H4 (cell line): ENCODE data around the gene NUP93. TPM values are rescaled to one million over a fixed set of nuclear protein-coding genes. Genes with fewer than 3 reads are reported as not detected.
"Not testable (repeated sequence)": the region's sequence is repeated elsewhere in the genome, so short reads cannot be mapped to it uniquely, and the experiment has no call there.

Source experiments
- DNase-seq: peaks from one replicate; pipeline ENCODE4 v3.0.0-alpha.2; 2015; ENCODE audit warnings: low spot score
- total RNA-seq: library from RNA; depleted of rRNA; stranded (reverse); fragments of >200 nt; shearing (Covaris generic); gene quantifications from 2 replicates; pipeline ENCODE4 v1.2.3, GENCODE V29; 2014

The NUP93 gene
- total RNA-seq, 1 experiment from 2014 or later: 89.0 TPM

DNA sequence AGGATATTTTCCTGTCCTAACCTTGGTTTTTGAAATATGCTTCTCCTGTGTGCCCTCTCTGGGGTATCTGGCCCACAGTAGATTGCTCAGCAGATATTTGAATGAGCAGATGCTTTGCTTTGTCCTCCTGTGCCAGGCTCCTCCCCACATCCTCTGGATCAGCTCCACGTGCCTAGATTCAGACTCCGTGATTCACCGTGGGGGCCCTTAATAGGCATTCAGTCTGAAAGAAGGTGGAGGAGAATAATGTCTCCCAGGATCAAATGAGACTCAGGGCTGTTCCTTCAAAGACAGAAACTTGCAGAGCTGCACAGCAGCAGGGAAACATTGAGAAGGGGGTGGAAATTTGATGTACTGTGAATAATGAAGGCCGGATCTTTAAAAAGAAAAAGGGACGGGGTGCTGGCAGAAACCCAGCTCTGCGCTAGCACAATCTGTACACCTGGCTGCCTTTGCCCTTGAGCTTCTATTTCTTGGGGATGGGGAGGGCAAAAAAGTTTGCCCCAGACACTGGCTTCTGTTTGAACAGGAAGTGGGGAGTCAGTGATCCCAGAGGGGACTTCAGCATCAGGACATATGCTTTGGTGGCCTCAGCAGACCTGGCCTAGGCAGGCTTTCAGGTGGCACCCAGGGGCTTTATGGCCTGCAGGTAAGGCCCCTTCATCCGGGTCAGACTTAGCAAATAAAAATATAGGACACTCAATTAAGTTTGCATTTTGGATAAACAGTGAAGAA lies 119.2 kb downstream of the NUP93 start:
- DNase-seq: peak; percentile 45

DNA sequence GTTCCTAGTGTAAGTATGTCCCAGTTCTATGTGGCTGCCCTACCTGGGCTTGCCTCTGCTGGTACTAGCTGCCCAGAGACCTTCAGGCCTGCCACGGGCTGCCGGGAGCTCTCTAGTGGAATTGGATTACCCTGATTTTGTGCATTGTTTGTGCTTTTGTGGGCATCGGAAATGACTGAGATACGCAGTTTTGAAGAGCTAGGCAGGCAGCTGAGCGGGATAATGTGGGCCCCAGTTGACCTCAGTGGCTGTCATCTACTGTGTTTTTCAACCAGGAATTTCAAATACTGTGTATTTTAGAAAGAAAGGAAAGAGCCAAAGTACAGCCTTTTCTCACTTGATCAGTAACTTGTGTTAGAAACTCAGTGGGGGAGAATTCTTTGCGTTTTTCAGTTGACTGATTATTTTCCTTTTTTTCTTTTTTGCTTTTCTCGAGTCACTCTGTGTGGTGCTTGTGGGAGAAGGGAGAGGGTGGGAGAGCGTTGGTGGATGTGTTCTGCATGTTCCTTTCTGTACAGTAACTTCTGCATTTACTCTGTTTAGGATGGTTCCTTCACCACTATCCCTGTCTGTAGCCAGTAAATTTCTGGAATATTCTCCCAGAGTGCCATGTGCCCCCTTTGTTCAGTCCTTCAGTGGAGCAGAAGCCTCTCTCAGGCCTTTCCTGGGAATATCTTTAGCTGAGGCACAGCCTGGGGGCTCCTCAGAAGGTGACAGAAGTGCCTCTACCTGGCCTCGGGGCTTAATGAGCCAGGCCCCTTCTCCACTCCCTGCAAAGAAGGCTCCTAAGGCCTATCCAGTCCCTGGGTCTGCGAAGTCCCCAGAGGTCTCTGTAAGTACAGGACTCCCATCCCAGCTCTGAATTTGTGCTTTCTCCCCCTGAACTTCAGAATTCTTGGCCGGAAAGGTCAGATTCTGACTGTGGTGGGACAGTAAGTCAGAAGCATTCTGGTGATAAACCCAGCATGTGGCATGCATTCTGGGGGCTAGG lies 120.1 kb downstream of the NUP93 start:
- no peak for DNase-seq

DNA sequence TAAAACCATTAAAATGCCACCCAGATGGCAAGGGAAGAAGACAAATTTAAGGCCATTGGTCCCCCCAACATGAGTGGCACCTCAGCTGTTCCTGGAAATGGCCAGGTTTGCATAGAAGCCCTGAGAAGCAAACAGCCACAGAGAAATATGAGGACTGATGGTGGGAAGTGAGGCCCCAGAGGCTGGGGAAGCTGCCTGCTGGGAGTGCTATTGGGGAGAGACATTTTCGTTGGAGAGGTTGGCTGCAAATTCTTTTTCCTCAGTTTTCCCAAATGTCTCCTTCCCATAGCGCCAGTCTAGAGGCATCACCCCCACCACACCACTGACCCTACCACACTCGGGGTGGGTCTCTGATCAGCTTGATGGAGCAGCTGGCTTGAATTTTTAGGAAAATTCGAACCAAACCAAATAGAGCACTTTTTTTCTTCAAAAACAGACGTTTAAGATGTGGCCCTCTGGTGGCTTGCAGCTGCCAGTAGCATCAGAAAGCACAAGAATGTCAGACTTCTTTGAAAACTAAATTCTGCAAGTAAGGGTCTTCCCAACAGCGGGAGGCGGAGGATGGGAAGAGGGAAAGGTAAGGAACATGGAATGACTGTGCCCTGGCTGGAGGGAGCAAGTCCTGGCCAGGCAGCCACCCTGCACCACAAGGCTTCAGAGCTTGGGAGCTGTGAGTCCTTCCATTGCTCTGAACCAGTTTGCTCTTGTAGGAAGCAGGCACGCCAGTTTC lies 121.9 kb downstream of the NUP93 start:
- DNase-seq: no peak

DNA sequence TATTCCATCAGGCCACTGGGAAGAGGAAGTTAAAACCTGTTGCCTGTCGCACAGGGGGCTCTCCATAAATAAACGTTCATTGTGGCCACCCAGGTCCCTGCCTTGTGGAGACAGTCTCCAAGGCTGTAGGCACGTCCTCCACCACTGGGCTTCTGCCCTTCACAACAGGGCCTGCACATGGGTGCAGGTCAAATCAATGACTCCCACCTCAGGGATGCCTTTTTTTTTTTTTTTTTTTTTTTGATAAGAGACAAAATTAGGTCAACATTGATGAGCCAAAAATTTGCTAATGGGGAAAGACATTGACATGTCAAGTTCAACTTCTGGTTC lies 122.4 kb downstream of the NUP93 start:
- DNase-seq: no peak

DNA sequence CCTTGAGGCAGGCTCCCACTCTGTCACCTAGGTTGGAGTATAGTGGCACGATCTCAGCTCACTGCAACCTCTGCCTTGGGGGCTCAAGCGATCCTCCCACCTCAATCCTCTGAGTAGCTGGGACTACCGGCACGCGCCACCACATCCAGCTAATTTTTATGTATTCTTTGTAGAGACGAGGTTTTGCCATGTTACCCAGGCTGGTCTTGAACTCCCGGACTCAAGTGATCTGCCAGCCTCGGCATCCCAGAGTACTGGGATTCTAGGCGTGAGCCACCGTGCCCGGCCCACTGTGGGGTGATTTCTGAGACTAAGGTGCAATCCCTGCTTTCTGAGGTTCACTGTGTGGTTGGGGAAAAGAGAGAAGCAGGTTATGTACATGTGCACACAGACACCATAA lies 123.0 kb downstream of the NUP93 start:
- DNase-seq: no peak

DNA sequence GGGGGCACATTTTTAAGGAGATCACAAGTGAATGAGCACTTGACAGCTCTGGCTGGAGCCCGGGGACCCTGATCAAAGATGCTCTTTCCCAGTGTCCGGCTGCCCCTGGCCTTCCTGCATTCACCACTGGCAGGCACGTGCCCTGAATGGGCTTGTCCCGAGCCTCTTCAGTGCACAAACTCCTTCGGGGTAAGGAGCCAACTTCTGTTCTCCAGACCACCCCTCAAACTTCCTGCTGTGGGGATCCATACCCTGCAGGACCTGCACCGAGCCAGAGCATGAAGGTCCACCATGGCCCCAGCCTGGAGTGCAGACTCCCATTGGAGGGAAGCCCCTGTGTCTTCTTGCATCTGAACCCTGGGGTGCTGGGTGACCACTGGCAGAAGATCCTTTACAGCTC lies 125.3 kb downstream of the NUP93 start:
- DNase-seq: no peak

DNA sequence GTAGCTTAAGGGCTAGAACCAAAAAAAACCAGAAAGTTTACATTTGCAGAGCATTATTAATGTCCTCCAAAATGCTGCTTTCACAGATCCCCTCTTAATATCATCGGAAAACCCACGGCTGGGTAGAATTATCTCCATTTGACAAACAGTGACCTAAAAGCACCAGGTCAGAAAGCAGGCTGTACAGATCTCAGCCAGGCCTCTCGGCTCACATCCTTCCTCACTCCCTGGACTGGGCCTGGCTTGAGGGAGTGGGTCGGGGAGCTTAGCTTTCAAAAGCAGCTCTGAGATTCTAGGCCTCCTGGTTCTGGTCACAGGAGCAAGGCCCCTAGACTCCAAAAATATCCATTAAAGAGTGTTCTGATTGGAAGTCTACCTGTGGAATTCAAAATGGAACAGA lies 126.0 kb downstream of the NUP93 start:
- no peak for DNase-seq

DNA sequence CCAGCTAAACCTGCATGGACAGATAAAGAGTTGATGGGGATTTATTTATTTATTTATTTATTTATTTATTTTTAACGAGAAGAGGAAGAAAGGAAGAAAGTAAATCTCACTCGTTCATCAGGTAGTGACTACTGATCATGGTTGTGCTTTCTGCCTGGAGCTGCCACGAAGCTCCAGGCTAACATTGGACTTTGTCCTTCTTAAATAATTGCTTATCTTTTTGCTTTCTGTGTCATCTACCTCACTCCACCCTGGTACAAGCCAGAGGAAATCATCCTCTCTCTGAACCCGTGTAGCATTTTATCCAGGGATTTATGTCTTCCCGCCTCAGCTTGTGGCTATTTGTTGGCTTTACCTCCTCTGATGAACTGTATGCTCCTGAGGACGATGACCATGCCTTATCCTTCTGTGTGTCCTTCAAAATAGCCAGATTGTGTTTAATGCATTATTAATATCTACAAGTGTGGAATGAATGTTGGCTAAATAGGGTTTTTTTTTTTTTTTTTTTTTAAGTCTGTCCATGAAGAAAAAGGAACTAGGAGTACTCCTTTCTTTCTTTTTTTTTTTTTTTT lies 127.0 kb downstream of the NUP93 start:
- no peak for DNase-seq

DNA sequence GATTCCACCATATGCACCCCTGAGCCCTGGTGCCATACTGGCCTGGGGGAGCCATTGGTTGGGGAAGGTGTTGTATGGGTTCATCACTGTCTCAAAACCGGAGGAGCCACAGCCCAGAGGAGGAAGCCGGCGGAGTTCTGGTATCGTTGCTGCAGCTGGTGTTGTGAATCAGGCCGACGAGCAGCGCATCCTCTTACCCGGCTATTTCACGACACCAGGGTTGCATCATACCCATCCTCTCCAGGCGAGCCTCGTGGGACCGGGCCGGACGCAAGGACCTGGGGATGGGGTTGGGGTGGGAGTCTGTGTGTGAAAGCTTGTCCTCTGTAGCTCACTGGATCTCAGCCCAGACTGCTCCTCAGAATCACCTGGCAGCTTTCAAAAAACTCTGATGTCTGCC lies 128.4 kb downstream of the NUP93 start:
- no peak for DNase-seq

DNA sequence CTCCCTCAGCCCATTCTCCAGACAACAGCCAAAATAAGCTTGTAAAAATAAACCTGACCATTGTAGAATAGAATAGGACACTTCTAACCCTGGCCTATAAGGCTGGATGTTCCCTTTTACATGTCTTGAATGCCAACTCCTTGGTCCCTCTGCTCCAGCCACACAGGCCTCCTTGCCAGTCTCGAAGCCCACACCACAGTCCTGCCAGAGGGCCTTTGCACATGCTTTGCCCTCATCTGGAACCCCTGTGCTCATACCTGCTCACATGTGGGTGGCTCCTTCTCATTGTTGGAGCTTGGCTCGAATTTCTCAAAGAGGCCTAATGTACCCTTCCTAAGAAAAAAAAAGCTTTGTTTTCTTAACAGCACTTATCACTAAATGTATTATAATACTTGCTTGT lies 129.7 kb downstream of the NUP93 start:
- no peak for DNase-seq

DNA sequence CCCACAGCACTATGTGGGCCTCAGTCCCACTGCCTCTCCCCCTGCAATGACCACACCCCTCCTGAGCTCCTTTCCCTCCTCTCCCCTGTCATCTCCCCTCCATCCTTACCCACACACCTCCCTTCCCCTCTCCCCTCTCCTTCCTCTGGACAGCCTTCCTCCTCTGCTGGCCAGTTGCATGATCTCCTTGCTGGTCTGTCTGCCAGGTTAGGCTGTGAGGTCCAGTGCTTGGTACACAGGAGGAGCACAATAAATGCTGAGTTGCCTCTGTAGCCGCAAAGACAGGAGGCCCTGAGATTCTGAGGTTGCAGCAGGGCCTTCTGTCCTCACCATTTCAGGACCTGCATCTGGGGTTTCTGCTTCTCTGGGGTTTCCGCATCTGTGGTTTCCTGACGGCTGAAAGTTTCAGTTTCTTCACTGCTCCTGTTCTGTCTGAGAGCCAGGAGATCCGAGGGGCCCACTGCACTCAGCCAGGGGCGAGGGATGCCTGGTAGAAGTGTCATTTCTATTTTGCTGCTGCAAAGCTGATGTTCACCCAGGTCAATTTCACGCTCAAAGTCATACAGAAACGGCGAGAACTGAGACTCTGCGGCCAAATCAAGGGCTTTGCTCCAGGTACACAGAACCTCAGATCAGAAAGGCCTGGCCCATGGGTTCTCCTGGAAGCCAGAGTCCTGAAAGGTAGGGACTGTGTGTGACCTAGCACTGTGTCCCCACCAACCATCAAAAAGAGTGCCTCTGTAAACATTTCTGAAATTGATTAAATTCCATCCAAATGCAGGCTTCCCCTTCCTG lies 130.5 kb downstream of the NUP93 start:
- DNase-seq: peak; percentile 25

DNA sequence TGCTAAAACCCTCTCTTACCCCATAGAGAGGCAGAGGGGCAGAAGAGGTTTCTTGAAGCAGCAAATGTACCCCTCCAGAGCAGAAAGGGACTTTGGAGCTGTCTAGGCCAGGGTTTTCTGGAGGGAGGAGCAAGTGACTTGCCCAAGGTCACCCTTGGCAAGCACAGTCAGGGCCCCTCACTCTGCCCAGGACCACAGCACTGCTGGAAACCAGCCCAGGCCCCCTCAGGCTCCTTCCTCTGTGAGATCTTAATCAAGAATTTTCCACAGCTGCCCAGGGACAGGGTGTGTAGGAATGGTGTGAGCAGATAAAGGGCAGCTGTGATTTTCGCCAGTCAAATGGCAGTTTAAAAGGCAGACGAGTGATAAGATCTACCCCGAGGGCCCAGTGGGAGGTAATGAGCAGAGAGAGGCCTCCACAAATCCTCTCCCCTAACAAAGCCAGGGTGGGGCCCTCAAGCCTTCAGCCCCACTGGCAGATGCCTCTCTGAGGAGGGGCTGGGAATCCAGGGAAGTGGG lies 131.2 kb downstream of the NUP93 start:
- DNase-seq: peak; percentile 55

DNA sequence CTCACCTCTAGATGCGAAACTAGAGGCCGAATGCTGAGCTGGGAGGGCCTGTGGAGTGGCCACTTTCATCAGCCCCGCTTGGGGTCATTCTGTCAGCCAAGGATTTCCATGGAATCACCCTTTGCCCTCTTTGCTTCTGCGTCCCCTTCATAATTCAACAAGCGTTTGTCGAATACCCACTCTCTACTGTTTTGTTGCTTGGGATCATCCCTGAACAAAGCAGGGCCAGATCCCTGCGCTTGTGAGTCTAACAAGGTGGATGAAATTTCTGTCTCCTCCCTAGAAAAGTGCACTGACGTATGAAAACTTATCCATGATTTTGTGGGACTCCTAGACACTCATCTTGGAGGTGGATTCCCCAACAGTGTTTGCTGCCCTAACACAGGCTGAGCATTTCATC lies 131.8 kb downstream of the NUP93 start:
- no peak for DNase-seq

DNA sequence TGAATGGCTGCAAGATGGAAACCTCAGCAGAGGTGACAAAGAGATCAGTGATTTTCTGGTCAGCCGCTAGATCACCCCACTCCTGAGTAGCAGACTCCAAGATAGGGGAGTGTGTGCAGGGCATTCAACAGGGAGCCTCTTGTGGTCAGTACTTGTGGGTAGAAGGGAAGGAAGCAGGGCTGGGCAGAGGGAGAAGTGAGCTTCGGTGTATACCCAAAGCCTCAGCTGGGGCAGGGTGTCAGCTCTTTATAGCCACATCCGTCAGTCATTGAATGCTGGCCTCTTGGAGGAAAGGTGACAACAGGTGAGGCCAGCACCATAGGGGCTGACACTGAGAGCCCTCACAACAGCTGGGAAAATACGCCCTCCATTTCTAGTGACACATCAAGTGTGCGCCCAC lies 132.8 kb downstream of the NUP93 start:
- DNase-seq: no peak

DNA sequence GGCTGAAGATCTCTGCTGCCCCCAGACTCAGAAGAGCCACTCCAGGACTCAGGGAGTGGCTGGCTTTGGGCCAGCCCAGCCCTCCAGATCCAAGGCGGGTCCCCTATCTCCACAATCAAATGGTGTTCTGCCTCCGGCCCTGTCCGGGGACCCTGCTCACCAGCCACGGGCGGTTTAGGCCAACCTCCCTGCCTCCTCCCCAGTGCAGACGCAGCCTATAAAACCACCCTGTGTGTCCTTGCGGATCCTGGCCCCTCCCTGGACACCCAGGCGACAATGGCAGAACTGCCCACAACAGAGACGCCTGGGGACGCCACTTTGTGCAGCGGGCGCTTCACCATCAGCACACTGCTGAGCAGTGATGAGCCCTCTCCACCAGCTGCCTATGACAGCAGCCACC lies 135.0 kb downstream of the NUP93 start, which contains the start of gene SLC12A3:
Gene SLC12A3, plus strand, starts transcription at position 248 of the 400 bp plus-strand sequence. Its CDS starts 29 bp downstream, at position 277.
- DNase-seq: no peak

DNA sequence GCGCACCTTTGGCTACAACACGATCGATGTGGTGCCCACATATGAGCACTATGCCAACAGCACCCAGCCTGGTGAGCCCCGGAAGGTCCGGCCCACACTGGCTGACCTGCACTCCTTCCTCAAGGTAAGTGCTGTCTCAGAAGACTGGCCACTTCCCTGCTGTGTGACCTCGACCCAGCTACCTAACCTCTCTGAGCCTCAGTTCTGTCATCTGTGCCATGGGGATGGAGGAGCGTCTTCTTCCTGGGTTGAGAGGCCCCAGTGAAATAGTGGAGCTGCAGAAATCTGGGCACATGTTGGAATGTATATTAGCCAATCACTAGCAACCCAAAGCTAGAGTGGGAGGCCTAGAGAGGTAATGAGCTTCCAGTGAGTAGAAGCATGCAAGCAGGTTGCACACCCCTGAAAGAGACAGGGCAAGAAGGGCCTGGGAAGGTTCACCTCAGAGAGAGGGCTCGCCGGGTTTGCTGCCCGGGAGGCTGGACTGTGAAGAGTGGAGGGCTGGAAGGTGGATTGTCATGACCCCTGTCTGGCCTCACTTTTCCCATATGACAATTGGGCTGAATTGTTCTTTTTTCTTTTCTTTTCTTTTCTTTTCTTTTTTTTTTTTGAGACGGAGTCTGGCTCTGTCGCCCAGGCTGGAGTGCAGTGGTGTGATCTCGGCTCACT lies 135.6 kb downstream of the NUP93 start:
- no peak for DNase-seq

DNA sequence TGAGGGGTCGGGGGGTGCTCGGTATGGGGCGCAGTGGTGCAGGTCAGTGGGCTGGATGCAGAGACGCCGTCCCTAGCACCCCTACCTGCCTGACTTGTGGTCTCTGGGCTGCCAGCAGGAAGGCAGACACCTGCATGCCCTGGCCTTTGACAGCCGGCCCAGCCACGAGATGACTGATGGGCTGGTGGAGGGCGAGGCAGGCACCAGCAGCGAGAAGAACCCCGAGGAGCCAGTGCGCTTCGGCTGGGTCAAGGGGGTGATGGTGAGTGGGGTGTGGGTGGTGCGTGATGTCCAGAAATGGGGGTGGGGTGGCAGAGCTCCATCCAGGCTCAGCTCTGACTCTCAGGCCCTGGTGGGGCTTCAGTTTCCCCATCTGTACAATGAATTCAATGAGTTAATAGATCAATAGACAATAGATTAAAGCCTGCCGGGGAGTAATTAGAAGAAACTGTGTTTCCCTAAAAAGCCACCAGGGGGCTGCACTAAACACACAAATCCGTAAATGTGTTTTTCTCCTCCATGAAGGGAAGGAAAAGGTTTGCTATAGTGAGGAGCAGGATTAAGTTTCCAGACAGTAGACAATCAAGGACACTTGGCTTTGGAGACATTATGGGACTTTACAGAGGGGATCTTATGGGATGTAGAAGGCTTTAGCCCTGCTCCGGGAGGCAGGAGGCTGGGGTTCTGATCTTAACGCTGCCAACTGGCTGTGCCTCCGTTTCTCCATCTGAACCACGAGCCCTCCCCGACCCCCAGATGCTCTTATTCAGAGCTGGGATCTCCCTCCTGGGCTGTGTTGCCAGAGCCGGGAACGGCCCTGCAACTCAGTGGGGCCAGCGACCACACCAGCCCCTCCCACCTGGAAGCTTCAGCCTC lies 137.3 kb downstream of the NUP93 start:
- peak; percentile 49 for DNase-seq

DNA sequence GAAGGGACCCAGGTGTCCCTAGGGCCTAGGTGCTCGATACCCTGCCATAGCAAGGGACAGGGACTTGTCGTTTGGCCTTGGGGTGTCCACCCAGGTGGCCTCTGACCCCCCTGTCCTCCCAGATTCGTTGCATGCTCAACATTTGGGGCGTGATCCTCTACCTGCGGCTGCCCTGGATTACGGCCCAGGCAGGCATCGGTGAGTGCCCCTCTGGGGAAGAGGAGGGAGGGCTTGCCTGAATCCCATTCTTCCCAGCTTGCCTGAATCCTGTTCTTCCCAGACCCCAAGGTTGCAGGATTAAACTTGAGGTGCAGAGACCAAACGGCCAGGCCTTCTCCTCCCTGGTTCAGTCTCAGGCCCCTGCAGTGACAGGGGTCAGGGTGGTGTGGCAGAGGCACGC lies 138.2 kb downstream of the NUP93 start:
- no peak for DNase-seq

DNA sequence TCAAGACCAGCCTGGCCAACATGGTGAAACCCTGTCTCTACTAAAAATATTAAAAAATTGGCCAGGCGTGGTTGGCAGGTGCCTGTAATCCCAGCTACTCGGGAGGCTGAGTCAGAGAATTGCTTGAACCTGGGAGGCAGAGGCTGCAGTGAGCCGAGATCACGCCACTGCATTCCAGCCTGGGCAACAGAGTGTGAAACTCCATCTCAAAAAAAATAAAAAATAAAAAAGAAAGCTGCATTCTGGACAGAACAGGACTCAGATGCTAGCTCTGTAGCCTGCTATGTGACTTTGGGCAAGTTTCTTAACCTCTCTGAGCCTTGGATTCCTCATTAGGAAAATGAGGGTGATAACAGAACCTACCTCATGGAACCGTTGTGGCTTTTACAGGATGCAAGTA lies 138.8 kb downstream of the NUP93 start:
- DNase-seq: not testable (repeated sequence)
